LNCaP clone FGC (cell line): ENCODE data around the gene TMEM235.

Source experiments
- DNase-seq: peaks from one replicate; pipeline ENCODE4 v3.0.0-alpha.2; 2011; ENCODE audit warnings: low read depth
- H3K4me3 ChIP-seq: 2 replicates; pipeline ENCODE4 v1.5.1; 2011; ENCODE audit warnings: mild to moderate bottlenecking, low read depth, low read length, control low read depth
- TF ChIP-seq, protein P1 (sequence below): IDR thresholded peaks from 2 replicates; pipeline ENCODE4 v1.5.1; 2012; ENCODE audit warnings: mild to moderate bottlenecking; ENCODE audit not compliant: control insufficient read depth, insufficient read depth; ENCODE audit errors: extremely low read depth

The TMEM235 gene

DNA sequence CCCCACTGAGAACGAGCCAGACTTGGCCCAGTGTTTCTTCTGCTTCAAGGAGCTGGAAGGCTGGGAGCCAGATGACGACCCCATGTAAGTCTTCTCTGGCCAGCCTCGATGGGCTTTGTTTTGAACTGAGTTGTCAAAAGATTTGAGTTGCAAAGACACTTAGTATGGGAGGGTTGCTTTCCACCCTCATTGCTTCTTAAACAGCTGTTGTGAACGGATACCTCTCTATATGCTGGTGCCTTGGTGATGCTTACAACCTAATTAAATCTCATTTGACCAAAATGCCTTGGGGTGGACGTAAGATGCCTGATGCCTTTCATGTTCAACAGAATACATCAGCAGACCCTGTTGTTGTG, 16.7 kb upstream of the TMEM235 start:
- H3K4me3 ChIP-seq: peak overlapping the region; percentile 83
- DNase-seq: no peak
- TF ChIP-seq, protein P1, sequence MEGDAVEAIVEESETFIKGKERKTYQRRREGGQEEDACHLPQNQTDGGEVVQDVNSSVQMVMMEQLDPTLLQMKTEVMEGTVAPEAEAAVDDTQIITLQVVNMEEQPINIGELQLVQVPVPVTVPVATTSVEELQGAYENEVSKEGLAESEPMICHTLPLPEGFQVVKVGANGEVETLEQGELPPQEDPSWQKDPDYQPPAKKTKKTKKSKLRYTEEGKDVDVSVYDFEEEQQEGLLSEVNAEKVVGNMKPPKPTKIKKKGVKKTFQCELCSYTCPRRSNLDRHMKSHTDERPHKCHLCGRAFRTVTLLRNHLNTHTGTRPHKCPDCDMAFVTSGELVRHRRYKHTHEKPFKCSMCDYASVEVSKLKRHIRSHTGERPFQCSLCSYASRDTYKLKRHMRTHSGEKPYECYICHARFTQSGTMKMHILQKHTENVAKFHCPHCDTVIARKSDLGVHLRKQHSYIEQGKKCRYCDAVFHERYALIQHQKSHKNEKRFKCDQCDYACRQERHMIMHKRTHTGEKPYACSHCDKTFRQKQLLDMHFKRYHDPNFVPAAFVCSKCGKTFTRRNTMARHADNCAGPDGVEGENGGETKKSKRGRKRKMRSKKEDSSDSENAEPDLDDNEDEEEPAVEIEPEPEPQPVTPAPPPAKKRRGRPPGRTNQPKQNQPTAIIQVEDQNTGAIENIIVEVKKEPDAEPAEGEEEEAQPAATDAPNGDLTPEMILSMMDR: no peak

DNA sequence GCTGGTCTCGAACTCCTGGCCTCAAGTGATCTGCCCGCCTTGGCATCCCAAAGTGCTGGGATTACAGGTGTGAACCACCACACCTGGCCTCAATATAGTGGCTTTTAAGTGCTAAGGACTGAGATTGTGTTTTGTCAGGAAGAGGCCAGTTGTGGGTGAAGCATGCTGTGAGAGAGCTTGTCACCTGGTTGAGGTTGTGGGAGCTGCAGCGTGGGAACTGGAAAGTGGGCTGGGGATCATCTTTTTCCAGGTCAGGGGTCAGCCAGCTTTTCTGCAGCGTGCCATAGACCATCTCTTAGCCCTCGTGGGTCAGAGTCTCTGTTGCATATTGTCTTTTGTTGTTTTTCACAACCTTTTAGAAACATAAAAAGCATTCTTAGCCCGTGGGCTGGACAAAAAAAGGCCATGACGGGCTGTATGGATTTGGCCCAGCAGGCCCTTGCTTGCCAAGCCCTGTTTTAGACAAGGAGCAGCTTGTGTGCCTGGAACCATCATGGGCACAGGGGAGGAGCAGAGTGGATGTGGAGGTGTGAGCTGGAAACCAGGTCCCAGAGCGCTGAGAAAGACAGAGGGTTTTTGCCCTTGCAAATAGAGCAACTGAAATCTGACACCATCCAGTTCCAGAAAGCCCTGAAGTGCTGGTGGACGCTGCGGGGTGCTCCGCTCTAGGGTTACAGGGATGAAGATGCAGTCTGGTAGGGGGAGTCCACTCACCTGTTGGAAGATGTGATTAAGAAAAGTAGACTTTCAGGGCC, 11.9 kb upstream of the TMEM235 start:
- TF ChIP-seq, protein P1: no peak
- DNase-seq: no peak
- H3K4me3 ChIP-seq: no peak overlapping the region

- TF ChIP-seq, protein P1: no peak
- DNase-seq: no peak
- H3K4me3 ChIP-seq: no peak overlapping the region
Measured at GRCh38 chr17:78223061-78223460, 8.4 kb upstream of the TMEM235 start.

DNA sequence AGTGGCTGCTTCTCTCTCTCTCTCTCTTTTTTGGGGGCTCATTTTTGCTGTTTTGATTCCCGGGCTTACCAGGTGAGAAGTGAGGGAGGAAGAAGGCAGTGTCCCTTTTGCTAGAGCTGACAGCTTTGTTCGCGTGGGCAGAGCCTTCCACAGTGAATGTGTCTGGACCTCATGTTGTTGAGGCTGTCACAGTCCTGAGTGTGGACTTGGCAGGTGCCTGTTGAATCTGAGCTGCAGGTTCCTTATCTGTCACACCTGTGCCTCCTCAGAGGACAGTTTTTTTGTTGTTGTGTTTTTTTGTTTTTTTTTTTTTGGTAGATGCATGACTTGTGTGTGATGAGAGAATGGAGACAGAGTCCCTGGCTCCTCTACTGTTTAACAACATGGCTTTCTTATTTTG, 7.7 kb upstream of the TMEM235 start:
- no peak for DNase-seq
- TF ChIP-seq, protein P1: no peak
- H3K4me3 ChIP-seq: no peak overlapping the region

- H3K4me3 ChIP-seq: no peak overlapping the region
- no peak for DNase-seq
Measured at GRCh38 chr17:78224231-78225087, 7.0 kb upstream of the TMEM235 start.

GRCh38 chr17:78225088-78225865, 6.2 kb upstream of the TMEM235 start:
- H3K4me3 ChIP-seq: no peak overlapping the region
- DNase-seq: no peak
- TF ChIP-seq, protein P1: no peak

More at GRCh38 chr17:78224231-78225087, 7.0 kb upstream of the TMEM235 start:
- TF ChIP-seq, protein P1: no peak
